B cell (primary cell): ENCODE results near the gene C9orf78. TPM values are rescaled to one million over a fixed set of nuclear protein-coding genes. Genes with fewer than 3 reads are reported as not detected.

Source experiments
- ATAC-seq: fragments of 200-7000 bp; cut with Tn5 transposase; one replicate; pipeline ENCODE4 v1.10.0; 2021; ENCODE audit warnings: low read depth, mild to moderate bottlenecking, moderate number of reproducible peaks, moderate library complexity
- CTCF ChIA-PET: fragments of 350-600 bp; sonication (Branson Sonifier 250); formaldehyde crosslinking; loops from one replicate; lab custom pipeline; 2021; ENCODE audit warnings: antibody characterized with exemption, inconsistent platforms; lab: Charles Lee
- POLR2A ChIA-PET: fragments of 350-600 bp; sonication (Branson Sonifier 250); formaldehyde crosslinking; loops from one replicate; lab custom pipeline; 2021; ENCODE audit warnings: antibody characterized with exemption; lab: Charles Lee
- DNase-seq: peaks from one replicate; pipeline ENCODE4 v3.0.0; 2013
- H2AFZ ChIP-seq: 2 replicates; pipeline ENCODE4 v1.6.1; 2012; ENCODE audit warnings: mild to moderate bottlenecking, low read depth, low read length; ENCODE audit not compliant: insufficient read depth, poor library complexity, severe bottlenecking
- H3K27ac ChIP-seq, 2 donors: 1 replicate in 1 of 2; 2 replicates in 1 of 2; pipeline ENCODE4 v1.5.1; 2012 to 2013; ENCODE audit warnings: low read length in 2 of 2, mild to moderate bottlenecking in 2 of 2, moderate library complexity in 1 of 2
- H3K27me3 ChIP-seq, 4 experiments: fragments of 200-600 bp in 1 of 4; sonication (generic) in 1 of 4; replicated peaks in 1 of 4; 1 replicate in 2 of 4; 2 replicates in 2 of 4; pipeline versions ENCODE4 v1.6.1 to v1.7.0; 2013 to 2016; ENCODE audit warnings: low read length in 3 of 4, mild to moderate bottlenecking in 2 of 4, mixed read lengths in 1 of 4, moderate library complexity in 1 of 4; ENCODE audit not compliant: insufficient read depth in 4 of 4, control insufficient read depth in 3 of 4; ENCODE audit errors: control extremely low read depth in 1 of 4
- H3K36me3 ChIP-seq, 2 experiments: replicated peaks in 1 of 2; 1 replicate in 1 of 2; 2 replicates in 1 of 2; pipeline versions ENCODE4 v1.6.1 to v1.7.1; 2013; ENCODE audit warnings: low read length in 1 of 2; ENCODE audit not compliant: insufficient read depth in 2 of 2, control insufficient read depth in 1 of 2; ENCODE audit errors: control extremely low read depth in 1 of 2, extremely low read depth in 1 of 2
- H3K4me1 ChIP-seq, 2 donors: fragments of 200-600 bp in 1 of 2; sonication (generic) in 1 of 2; 1 replicate in 1 of 2; 2 replicates in 1 of 2; pipeline versions ENCODE4 v1.5.1 to v1.6.1; 2013 to 2017; ENCODE audit warnings: low read length in 2 of 2; ENCODE audit not compliant: control insufficient read depth in 2 of 2, insufficient read depth in 2 of 2
- H3K4me2 ChIP-seq: replicated peaks from 2 replicates; pipeline ENCODE3; 2012; ENCODE audit warnings: mild to moderate bottlenecking, low read depth, low read length; ENCODE audit not compliant: poor library complexity, severe bottlenecking
- H3K4me3 ChIP-seq, 5 experiments: fragments of 200-600 bp in 1 of 5; sonication (generic) in 1 of 5; 1 replicate in 3 of 5; 2 replicates in 2 of 5; pipeline versions ENCODE4 v1.5.1 to v1.7.0; 2011 to 2016; ENCODE audit warnings: low read length in 4 of 5, mild to moderate bottlenecking in 4 of 5, low read depth in 2 of 5, control low read depth in 1 of 5, moderate library complexity in 1 of 5; ENCODE audit not compliant: insufficient read depth in 1 of 5; ENCODE audit errors: control extremely low read depth in 1 of 5, extremely low read depth in 1 of 5
- H3K79me2 ChIP-seq: fragments of 200-600 bp; sonication (generic); one replicate; pipeline ENCODE4 v1.6.0; 2016; ENCODE audit warnings: low read length; ENCODE audit not compliant: control insufficient read depth, insufficient read depth
- H3K9ac ChIP-seq: fragments of 200-600 bp; sonication (generic); 2 replicates; pipeline ENCODE4 v1.6.1; 2017; ENCODE audit warnings: mild to moderate bottlenecking, low read length, moderate library complexity
- H3K9me3 ChIP-seq, 3 donors: one replicate each; pipeline versions ENCODE4 v1.6.1 to v1.7.1; 2013; ENCODE audit warnings: low read length in 2 of 3; ENCODE audit not compliant: control insufficient read depth in 2 of 3, insufficient read depth in 1 of 3; ENCODE audit errors: control extremely low read depth in 1 of 3
- H4K20me1 ChIP-seq: 2 replicates; pipeline ENCODE4 v1.6.0; 2012; ENCODE audit warnings: mild to moderate bottlenecking, low read length; ENCODE audit not compliant: insufficient read depth, control insufficient read depth, poor library complexity, severe bottlenecking
- H3K27ac Mint-ChIP-seq: one replicate; pipeline ENCODE4 v1.8.0; 2021; ENCODE audit warnings: mixed read lengths
- H3K27me3 Mint-ChIP-seq: one replicate; pipeline ENCODE4 v1.8.0; 2021; ENCODE audit warnings: mixed read lengths
- H3K4me1 Mint-ChIP-seq: one replicate; pipeline ENCODE4 v1.8.0; 2021; ENCODE audit warnings: mixed read lengths
- H3K4me3 Mint-ChIP-seq: one replicate; pipeline ENCODE4 v1.8.0; 2021; ENCODE audit warnings: mixed read lengths
- H3K9me3 Mint-ChIP-seq: one replicate; pipeline ENCODE4 v1.8.0; 2022; ENCODE audit warnings: mixed read lengths; ENCODE audit not compliant: insufficient read depth
- CTCF ChIP-seq: fragments of 200-600 bp; IDR thresholded peaks from one replicate; pipeline ENCODE4 v1.8.0; 2022; ENCODE audit warnings: antibody characterized with exemption, mild to moderate bottlenecking
- EZH2 ChIP-seq: IDR thresholded peaks from 2 replicates; pipeline ENCODE4 v1.6.1; 2012; ENCODE audit warnings: borderline replicate concordance, low read depth, mild to moderate bottlenecking, moderate library complexity, low read length; ENCODE audit not compliant: insufficient read depth, poor library complexity, severe bottlenecking
- WGBS: methylation state at CpG from one replicate; pipeline ENCODE4 v1.1.5; 2013; ENCODE audit warnings: missing lambda C conversion rate; ENCODE audit not compliant: insufficient coverage; 5-methylcytosine and 5-hydroxymethylcytosine counted together
- intact Hi-C: fragments of 100-400 bp; cut with micrococcal nuclease; formaldehyde crosslinking; loops from one replicate; pipeline ENCODE4 v1.10.0; 2022
- polyA plus RNA-seq: library from polyadenylated mRNA; depleted of rRNA; stranded (reverse); fragments of >200 nt; gene quantifications from 2 replicates; pipeline ENCODE4 v1.2.3, GENCODE V29; 2012
- total RNA-seq, 2 donors: library from RNA; stranded (reverse); fragments of 120-200 nt in 1 of 2; gene quantifications; 1 replicate in 1 of 2; 2 replicates in 1 of 2; pipeline versions ENCODE4 v1.2.3 to v1.2.4, GENCODE V29; 2013 to 2022

C9orf78 gene
- total and polyA plus RNA-seq, 2 donors (not counting 1 experiment from before 2014, with no cell fraction given), result 42.8 to 43.6 TPM

- Mint-ChIP-seq H3K27me3 (peaks cover 19% of the 10 kb centered on the region), H3K4me1 (no peaks in the 10 kb centered on the region), H3K27ac (no peak overlapping the region), H3K4me3 (no peak overlapping the region), H3K9me3 (no peaks in the 10 kb centered on the region)
- ChIA-PET CTCF (interaction anchor here (0.6 to 6.3 kb wide), 22 partner anchors 9 to 1770 kb away, joined by 3 to 67 read pairs (median 4); partner anchors contain the start of gene NTMT1), POLR2A (interaction anchor here (0.7 kb wide), 1 partner anchor 643 kb away, joined by 4 read pairs; no protein-coding TSS in a partner anchor)
- Histone ChIP-seq H3K4me2 (no peak overlapping the region), H3K9me3 (no peaks in the 10 kb centered on the region), H3K4me1 (no peaks in the 10 kb centered on the region), H3K27me3 (peaks cover 0 to 19% (median 1%) of the 10 kb centered on the region in 4 experiments), H3K9ac (no peak overlapping the region), H3K4me3 (no peak overlapping the region), H3K27ac (no peak overlapping the region), H3K79me2 (no peaks in the 10 kb centered on the region), H2AFZ (peak overlapping the region; percentile 16), H4K20me1 (no peaks in the 10 kb centered on the region), H3K36me3 (no peaks in the 10 kb centered on the region)
- peak; percentile 81 for DNase-seq
- TF ChIP-seq EZH2, result no peak
- peak; percentile 89 for TF ChIP-seq CTCF
- ATAC-seq, result peak; percentile 99
- WGBS, result 59% methylated on average over 5 of the region's 14 CpGs
- intact Hi-C loops, result loop anchor here (1.0 to 5.0 kb wide), 4 partner anchors 46 to 156 kb away; partner anchors contain the start of genes ASB6 and NTMT1
Observed at GRCh38 chr9:129783516-129784361, 51.3 kb downstream of the C9orf78 start.

- Mint-ChIP-seq H3K27ac (no peak overlapping the region), H3K9me3 (no peaks in the 10 kb centered on the region), H3K4me3 (no peak overlapping the region), H3K27me3 (peaks cover 21% of the 10 kb centered on the region), H3K4me1 (no peaks in the 10 kb centered on the region)
- Histone ChIP-seq H3K4me1 (no peaks in the 10 kb centered on the region), H3K4me3 (no peak overlapping the region), H3K9me3 (no peaks in the 10 kb centered on the region), H3K79me2 (no peaks in the 10 kb centered on the region), H3K27me3 (peaks cover 0 to 25% (median 4%) of the 10 kb centered on the region in 4 experiments), H3K4me2 (no peak overlapping the region), H3K36me3 (no peaks in the 10 kb centered on the region), H3K9ac (no peak overlapping the region), H3K27ac (no peak overlapping the region), H2AFZ (no peak overlapping the region), H4K20me1 (no peaks in the 10 kb centered on the region)
- DNase-seq, result no peak
- POLR2A ChIA-PET, result no interaction called here
- CTCF ChIA-PET, result interaction anchor here (0.7 to 6.3 kb wide), 8 partner anchors 10 to 651 kb away, joined by 3 to 67 read pairs (median 4); no protein-coding TSS in a partner anchor
- no peak for ATAC-seq
- WGBS, result 95% methylated on average over 3 of the region's 5 CpGs
- TF ChIP-seq EZH2 (no peak), CTCF (no peak)
- intact Hi-C loops, result loop anchor here (5.0 kb wide), 1 partner anchor 155 kb away; the partner anchor contains the start of gene NTMT1
Observed at GRCh38 chr9:129781981-129782380, 53.1 kb downstream of the C9orf78 start.
